Panc1 (cell line): ENCODE measurements around the gene UPF2. TPM values are rescaled to one million over a fixed set of nuclear protein-coding genes. Genes with fewer than 3 reads are reported as not detected.

Source experiments
- ATAC-seq: fragments of 200-7000 bp; cut with Tn5 transposase; 2 replicates; pipeline ENCODE4 v1.9.1; 2020; ENCODE audit warnings: mild to moderate bottlenecking, moderate library complexity
- BruUV-seq: library from RNA; stranded (reverse); fragments of 400-500 nt; replicated peaks from 2 replicates; lab custom pipeline; 2021; lab: Mats Ljungman, UMichigan
- CTCF ChIA-PET: fragments of 300-600 bp; sonication (Branson Sonifier 250); formaldehyde crosslinking; loops from one replicate; lab custom pipeline; 2022; ENCODE audit warnings: antibody characterized with exemption; lab: Charles Lee
- POLR2A ChIA-PET: fragments of 300-600 bp; sonication (Branson Sonifier 250); formaldehyde crosslinking; loops from one replicate; lab custom pipeline; 2022; ENCODE audit warnings: antibody characterized with exemption; lab: Charles Lee
- DNase-seq: peaks from one replicate; pipeline ENCODE4 v3.0.0-alpha.2; 2010; ENCODE audit warnings: low read depth, low spot score
- H3K27ac ChIP-seq: 2 replicates; pipeline ENCODE4 v1.5.1; 2011; ENCODE audit warnings: mild to moderate bottlenecking, low read length, inconsistent platforms
- H3K27me3 ChIP-seq: fragments of 200-500 bp; sonication (Bioruptor generic); 2 replicates; pipeline ENCODE4 v1.6.0; 2014; ENCODE audit warnings: low read length, inconsistent platforms; ENCODE audit not compliant: control insufficient read depth, insufficient read depth
- H3K36me3 ChIP-seq: fragments of 200-500 bp; sonication (Bioruptor generic); 2 replicates; pipeline ENCODE4 v1.5.1; 2014; ENCODE audit warnings: inconsistent platforms, mild to moderate bottlenecking, low read length, moderate library complexity; ENCODE audit not compliant: control insufficient read depth, insufficient read depth
- H3K4me1 ChIP-seq: 2 replicates; pipeline ENCODE4 v1.5.1; 2011; ENCODE audit warnings: inconsistent platforms, mild to moderate bottlenecking, low read length, moderate library complexity; ENCODE audit not compliant: control insufficient read depth, insufficient read depth
- H3K4me3 ChIP-seq, 2 experiments: 2 replicates each; pipeline ENCODE4 v1.5.1; 2011 to 2012; ENCODE audit warnings: low read depth in 2 of 2, low read length in 2 of 2, mild to moderate bottlenecking in 2 of 2, inconsistent platforms in 1 of 2, moderate library complexity in 1 of 2
- H3K9me3 ChIP-seq: fragments of 200-500 bp; sonication (Bioruptor generic); 2 replicates; pipeline ENCODE4 v1.5.1; 2014; ENCODE audit warnings: low read depth, mild to moderate bottlenecking, inconsistent platforms, low read length, moderate library complexity; ENCODE audit not compliant: control insufficient read depth, insufficient read depth
- POLR2AphosphoS5 ChIP-seq: IDR thresholded peaks from 2 replicates; pipeline ENCODE4 v1.6.1; 2012; ENCODE audit warnings: mild to moderate bottlenecking, low read depth, low read length, moderate library complexity
- SIN3A ChIP-seq: IDR thresholded peaks from 2 replicates; pipeline ENCODE4 v1.6.1; 2012; ENCODE audit warnings: low read depth, mild to moderate bottlenecking, low read length, moderate library complexity, borderline replicate concordance; ENCODE audit not compliant: insufficient read depth
- TCF7L2 ChIP-seq: IDR thresholded peaks from 2 replicates; pipeline ENCODE4 v1.6.1; 2011; ENCODE audit warnings: mild to moderate bottlenecking, low read depth, low read length, inconsistent platforms
- in situ Hi-C: cut with HindIII; loops from 2 replicates; pipeline ENCODE4 v1.10.0; 2016; ENCODE audit warnings: low sequenced_read_pairs, low pct_unique_long_range_greater_than_20kb
- intact Hi-C: fragments of 100-400 bp; cut with micrococcal nuclease; formaldehyde crosslinking; loops from one replicate; pipeline ENCODE4 v1.10.0; 2022; ENCODE audit not compliant: unreplicated experiment
- total RNA-seq: library from RNA; stranded (reverse); gene quantifications from one replicate; pipeline ENCODE4 v1.2.1, GENCODE V29; 2021; ENCODE audit not compliant: unreplicated experiment
- TF ChIP-seq, protein P1 (sequence below), 2 experiments: IDR thresholded peaks; 2 replicates each; pipeline ENCODE4 v1.6.1; 2011 to 2012; ENCODE audit warnings: low read depth in 2 of 2, control low read depth in 1 of 2, low read length in 1 of 2, mild to moderate bottlenecking in 1 of 2, moderate library complexity in 1 of 2; ENCODE audit not compliant: insufficient read depth in 1 of 2
- TF ChIP-seq, protein P2 (sequence below): fragments of 450-650 bp; IDR thresholded peaks from 2 replicates; pipeline ENCODE4 v1.5.1; 2017; ENCODE audit warnings: mild to moderate bottlenecking

UPF2 gene
- total RNA-seq, 1 experiment from 2014 or later: 19.1 TPM

DNA sequence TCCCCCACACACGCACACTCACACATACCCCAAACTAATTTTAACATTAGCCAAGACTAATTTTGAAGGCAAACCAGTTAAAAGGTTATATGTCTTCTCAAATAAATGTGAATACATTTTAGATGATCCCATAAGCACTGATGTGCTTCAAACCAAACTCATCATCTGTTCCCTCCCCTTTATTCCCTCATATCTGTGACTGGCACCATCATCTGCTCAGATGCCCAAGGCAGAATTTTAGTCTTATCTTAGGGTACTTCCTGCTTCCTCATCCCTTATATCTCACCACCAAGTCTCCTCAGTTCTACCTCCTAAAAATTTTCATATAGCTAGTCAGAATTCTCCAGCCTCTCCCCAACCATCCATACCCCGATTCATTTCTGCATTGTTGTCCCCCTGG lies 80.4 kb downstream of the UPF2 start:
- BruUV-seq: no TSS peak
- CTCF ChIA-PET: no interaction called here

DNA sequence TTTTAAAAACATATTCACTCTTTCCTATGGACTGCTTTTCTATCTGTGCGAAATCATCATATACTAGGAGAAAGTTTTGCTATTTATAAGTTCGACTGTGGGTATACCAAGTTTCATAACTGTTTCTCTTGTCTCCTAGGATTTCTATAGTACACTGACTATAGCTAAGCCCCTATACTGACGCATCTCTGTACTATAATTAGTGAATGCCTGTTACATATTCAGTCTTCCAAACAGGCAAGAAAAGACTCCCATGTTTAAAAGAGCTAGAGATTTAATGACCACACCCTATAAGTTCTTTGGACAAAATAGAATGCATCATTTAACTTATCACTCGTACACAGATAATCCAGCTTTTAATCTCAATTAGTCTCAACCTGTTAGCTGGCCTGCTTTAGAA lies 80.8 kb downstream of the UPF2 start:
- Histone ChIP-seq H3K4me1 (no peaks in the 10 kb centered on the region), H3K36me3 (peaks cover 14% of the 10 kb centered on the region), H3K27ac (no peak overlapping the region), H3K27me3 (no peaks in the 10 kb centered on the region), H3K4me3 (no peak overlapping the region), H3K9me3 (no peaks in the 10 kb centered on the region)
- DNase-seq (no peak), ATAC-seq (no peak)
- BruUV-seq: no TSS peak
- no peak for TF ChIP-seq TCF7L2
- TF ChIP-seq, protein P1, sequence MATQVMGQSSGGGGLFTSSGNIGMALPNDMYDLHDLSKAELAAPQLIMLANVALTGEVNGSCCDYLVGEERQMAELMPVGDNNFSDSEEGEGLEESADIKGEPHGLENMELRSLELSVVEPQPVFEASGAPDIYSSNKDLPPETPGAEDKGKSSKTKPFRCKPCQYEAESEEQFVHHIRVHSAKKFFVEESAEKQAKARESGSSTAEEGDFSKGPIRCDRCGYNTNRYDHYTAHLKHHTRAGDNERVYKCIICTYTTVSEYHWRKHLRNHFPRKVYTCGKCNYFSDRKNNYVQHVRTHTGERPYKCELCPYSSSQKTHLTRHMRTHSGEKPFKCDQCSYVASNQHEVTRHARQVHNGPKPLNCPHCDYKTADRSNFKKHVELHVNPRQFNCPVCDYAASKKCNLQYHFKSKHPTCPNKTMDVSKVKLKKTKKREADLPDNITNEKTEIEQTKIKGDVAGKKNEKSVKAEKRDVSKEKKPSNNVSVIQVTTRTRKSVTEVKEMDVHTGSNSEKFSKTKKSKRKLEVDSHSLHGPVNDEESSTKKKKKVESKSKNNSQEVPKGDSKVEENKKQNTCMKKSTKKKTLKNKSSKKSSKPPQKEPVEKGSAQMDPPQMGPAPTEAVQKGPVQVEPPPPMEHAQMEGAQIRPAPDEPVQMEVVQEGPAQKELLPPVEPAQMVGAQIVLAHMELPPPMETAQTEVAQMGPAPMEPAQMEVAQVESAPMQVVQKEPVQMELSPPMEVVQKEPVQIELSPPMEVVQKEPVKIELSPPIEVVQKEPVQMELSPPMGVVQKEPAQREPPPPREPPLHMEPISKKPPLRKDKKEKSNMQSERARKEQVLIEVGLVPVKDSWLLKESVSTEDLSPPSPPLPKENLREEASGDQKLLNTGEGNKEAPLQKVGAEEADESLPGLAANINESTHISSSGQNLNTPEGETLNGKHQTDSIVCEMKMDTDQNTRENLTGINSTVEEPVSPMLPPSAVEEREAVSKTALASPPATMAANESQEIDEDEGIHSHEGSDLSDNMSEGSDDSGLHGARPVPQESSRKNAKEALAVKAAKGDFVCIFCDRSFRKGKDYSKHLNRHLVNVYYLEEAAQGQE (IDR thresholded peaks at IDR 0.05; ENCODE audit: insufficient read depth in 1 of 2, low read depth in 2 of 2, low read length in 1 of 2): no peak
- TF ChIP-seq, protein P2, sequence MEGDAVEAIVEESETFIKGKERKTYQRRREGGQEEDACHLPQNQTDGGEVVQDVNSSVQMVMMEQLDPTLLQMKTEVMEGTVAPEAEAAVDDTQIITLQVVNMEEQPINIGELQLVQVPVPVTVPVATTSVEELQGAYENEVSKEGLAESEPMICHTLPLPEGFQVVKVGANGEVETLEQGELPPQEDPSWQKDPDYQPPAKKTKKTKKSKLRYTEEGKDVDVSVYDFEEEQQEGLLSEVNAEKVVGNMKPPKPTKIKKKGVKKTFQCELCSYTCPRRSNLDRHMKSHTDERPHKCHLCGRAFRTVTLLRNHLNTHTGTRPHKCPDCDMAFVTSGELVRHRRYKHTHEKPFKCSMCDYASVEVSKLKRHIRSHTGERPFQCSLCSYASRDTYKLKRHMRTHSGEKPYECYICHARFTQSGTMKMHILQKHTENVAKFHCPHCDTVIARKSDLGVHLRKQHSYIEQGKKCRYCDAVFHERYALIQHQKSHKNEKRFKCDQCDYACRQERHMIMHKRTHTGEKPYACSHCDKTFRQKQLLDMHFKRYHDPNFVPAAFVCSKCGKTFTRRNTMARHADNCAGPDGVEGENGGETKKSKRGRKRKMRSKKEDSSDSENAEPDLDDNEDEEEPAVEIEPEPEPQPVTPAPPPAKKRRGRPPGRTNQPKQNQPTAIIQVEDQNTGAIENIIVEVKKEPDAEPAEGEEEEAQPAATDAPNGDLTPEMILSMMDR: no peak
- intact Hi-C loops: no loop called here
- POLR2A ChIA-PET: no interaction called here
- in situ Hi-C loops: no loop called here
- CTCF ChIA-PET: no interaction called here

More for the DNA sequence above, 80.4 kb downstream of the UPF2 start:
- in situ Hi-C loops (no loop called here), intact Hi-C loops (no loop called here)
- POLR2A ChIA-PET: no interaction called here
- Histone ChIP-seq H3K4me1 (no peaks in the 10 kb centered on the region), H3K36me3 (peaks cover 14% of the 10 kb centered on the region), H3K4me3 (no peak overlapping the region), H3K9me3 (no peaks in the 10 kb centered on the region), H3K27me3 (no peaks in the 10 kb centered on the region), H3K27ac (no peak overlapping the region)
- ATAC-seq (no peak), DNase-seq (no peak)
- TF ChIP-seq, protein P1 (IDR thresholded peaks at IDR 0.05; ENCODE audit: insufficient read depth in 1 of 2, low read depth in 2 of 2, low read length in 1 of 2): no peak
- TF ChIP-seq, protein P2: no peak
- TF ChIP-seq POLR2AphosphoS5 (no peak), SIN3A (no peak), TCF7L2 (no peak)
